B cell (primary cell): ENCODE results near the gene ESD. TPM values are rescaled to one million over a fixed set of nuclear protein-coding genes. Genes with fewer than 3 reads are reported as not detected.

Source experiments
- ATAC-seq: fragments of 200-7000 bp; cut with Tn5 transposase; one replicate; pipeline ENCODE4 v1.10.0; 2021; ENCODE audit warnings: low read depth, mild to moderate bottlenecking, moderate number of reproducible peaks, moderate library complexity
- CTCF ChIA-PET: fragments of 350-600 bp; sonication (Branson Sonifier 250); formaldehyde crosslinking; loops from one replicate; lab custom pipeline; 2021; ENCODE audit warnings: antibody characterized with exemption, inconsistent platforms; lab: Charles Lee
- POLR2A ChIA-PET: fragments of 350-600 bp; sonication (Branson Sonifier 250); formaldehyde crosslinking; loops from one replicate; lab custom pipeline; 2021; ENCODE audit warnings: antibody characterized with exemption; lab: Charles Lee
- DNase-seq: peaks from one replicate; pipeline ENCODE4 v3.0.0; 2013
- H2AFZ ChIP-seq: 2 replicates; pipeline ENCODE4 v1.6.1; 2012; ENCODE audit warnings: mild to moderate bottlenecking, low read depth, low read length; ENCODE audit not compliant: insufficient read depth, poor library complexity, severe bottlenecking
- H3K27ac ChIP-seq, 2 donors: 1 replicate in 1 of 2; 2 replicates in 1 of 2; pipeline ENCODE4 v1.5.1; 2012 to 2013; ENCODE audit warnings: low read length in 2 of 2, mild to moderate bottlenecking in 2 of 2, moderate library complexity in 1 of 2
- H3K27me3 ChIP-seq, 4 experiments: fragments of 200-600 bp in 1 of 4; sonication (generic) in 1 of 4; replicated peaks in 1 of 4; 1 replicate in 2 of 4; 2 replicates in 2 of 4; pipeline versions ENCODE4 v1.6.1 to v1.7.0; 2013 to 2016; ENCODE audit warnings: low read length in 3 of 4, mild to moderate bottlenecking in 2 of 4, mixed read lengths in 1 of 4, moderate library complexity in 1 of 4; ENCODE audit not compliant: insufficient read depth in 4 of 4, control insufficient read depth in 3 of 4; ENCODE audit errors: control extremely low read depth in 1 of 4
- H3K36me3 ChIP-seq, 2 experiments: replicated peaks in 1 of 2; 1 replicate in 1 of 2; 2 replicates in 1 of 2; pipeline versions ENCODE4 v1.6.1 to v1.7.1; 2013; ENCODE audit warnings: low read length in 1 of 2; ENCODE audit not compliant: insufficient read depth in 2 of 2, control insufficient read depth in 1 of 2; ENCODE audit errors: control extremely low read depth in 1 of 2, extremely low read depth in 1 of 2
- H3K4me1 ChIP-seq, 2 donors: fragments of 200-600 bp in 1 of 2; sonication (generic) in 1 of 2; 1 replicate in 1 of 2; 2 replicates in 1 of 2; pipeline versions ENCODE4 v1.5.1 to v1.6.1; 2013 to 2017; ENCODE audit warnings: low read length in 2 of 2; ENCODE audit not compliant: control insufficient read depth in 2 of 2, insufficient read depth in 2 of 2
- H3K4me2 ChIP-seq: replicated peaks from 2 replicates; pipeline ENCODE3; 2012; ENCODE audit warnings: mild to moderate bottlenecking, low read depth, low read length; ENCODE audit not compliant: poor library complexity, severe bottlenecking
- H3K4me3 ChIP-seq, 5 experiments: fragments of 200-600 bp in 1 of 5; sonication (generic) in 1 of 5; 1 replicate in 3 of 5; 2 replicates in 2 of 5; pipeline versions ENCODE4 v1.5.1 to v1.7.0; 2011 to 2016; ENCODE audit warnings: low read length in 4 of 5, mild to moderate bottlenecking in 4 of 5, low read depth in 2 of 5, control low read depth in 1 of 5, moderate library complexity in 1 of 5; ENCODE audit not compliant: insufficient read depth in 1 of 5; ENCODE audit errors: control extremely low read depth in 1 of 5, extremely low read depth in 1 of 5
- H3K79me2 ChIP-seq: fragments of 200-600 bp; sonication (generic); one replicate; pipeline ENCODE4 v1.6.0; 2016; ENCODE audit warnings: low read length; ENCODE audit not compliant: control insufficient read depth, insufficient read depth
- H3K9ac ChIP-seq: fragments of 200-600 bp; sonication (generic); 2 replicates; pipeline ENCODE4 v1.6.1; 2017; ENCODE audit warnings: mild to moderate bottlenecking, low read length, moderate library complexity
- H3K9me3 ChIP-seq, 3 donors: one replicate each; pipeline versions ENCODE4 v1.6.1 to v1.7.1; 2013; ENCODE audit warnings: low read length in 2 of 3; ENCODE audit not compliant: control insufficient read depth in 2 of 3, insufficient read depth in 1 of 3; ENCODE audit errors: control extremely low read depth in 1 of 3
- H4K20me1 ChIP-seq: 2 replicates; pipeline ENCODE4 v1.6.0; 2012; ENCODE audit warnings: mild to moderate bottlenecking, low read length; ENCODE audit not compliant: insufficient read depth, control insufficient read depth, poor library complexity, severe bottlenecking
- H3K27ac Mint-ChIP-seq: one replicate; pipeline ENCODE4 v1.8.0; 2021; ENCODE audit warnings: mixed read lengths
- H3K27me3 Mint-ChIP-seq: one replicate; pipeline ENCODE4 v1.8.0; 2021; ENCODE audit warnings: mixed read lengths
- H3K4me1 Mint-ChIP-seq: one replicate; pipeline ENCODE4 v1.8.0; 2021; ENCODE audit warnings: mixed read lengths
- H3K4me3 Mint-ChIP-seq: one replicate; pipeline ENCODE4 v1.8.0; 2021; ENCODE audit warnings: mixed read lengths
- H3K9me3 Mint-ChIP-seq: one replicate; pipeline ENCODE4 v1.8.0; 2022; ENCODE audit warnings: mixed read lengths; ENCODE audit not compliant: insufficient read depth
- EZH2 ChIP-seq: IDR thresholded peaks from 2 replicates; pipeline ENCODE4 v1.6.1; 2012; ENCODE audit warnings: borderline replicate concordance, low read depth, mild to moderate bottlenecking, moderate library complexity, low read length; ENCODE audit not compliant: insufficient read depth, poor library complexity, severe bottlenecking
- WGBS: methylation state at CpG from one replicate; pipeline ENCODE4 v1.1.5; 2013; ENCODE audit warnings: missing lambda C conversion rate; ENCODE audit not compliant: insufficient coverage; 5-methylcytosine and 5-hydroxymethylcytosine counted together
- intact Hi-C: fragments of 100-400 bp; cut with micrococcal nuclease; formaldehyde crosslinking; loops from one replicate; pipeline ENCODE4 v1.10.0; 2022
- polyA minus RNA-seq: library from RNA; depleted of rRNA, polyadenylated mRNA; stranded (reverse); fragments of >200 nt; gene quantifications from 2 replicates; pipeline ENCODE4 v1.2.3, GENCODE V29; 2012
- polyA plus RNA-seq: library from polyadenylated mRNA; depleted of rRNA; stranded (reverse); fragments of >200 nt; gene quantifications from 2 replicates; pipeline ENCODE4 v1.2.3, GENCODE V29; 2012
- total RNA-seq, 2 donors: library from RNA; stranded (reverse); fragments of 120-200 nt in 1 of 2; gene quantifications; 1 replicate in 1 of 2; 2 replicates in 1 of 2; pipeline versions ENCODE4 v1.2.3 to v1.2.4, GENCODE V29; 2013 to 2022
- TF ChIP-seq, protein P1 (sequence below): fragments of 200-600 bp; IDR thresholded peaks from one replicate; pipeline ENCODE4 v1.8.0; 2022; ENCODE audit warnings: antibody characterized with exemption, mild to moderate bottlenecking

Gene ESD, protein sequence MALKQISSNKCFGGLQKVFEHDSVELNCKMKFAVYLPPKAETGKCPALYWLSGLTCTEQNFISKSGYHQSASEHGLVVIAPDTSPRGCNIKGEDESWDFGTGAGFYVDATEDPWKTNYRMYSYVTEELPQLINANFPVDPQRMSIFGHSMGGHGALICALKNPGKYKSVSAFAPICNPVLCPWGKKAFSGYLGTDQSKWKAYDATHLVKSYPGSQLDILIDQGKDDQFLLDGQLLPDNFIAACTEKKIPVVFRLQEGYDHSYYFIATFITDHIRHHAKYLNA
- total RNA-seq (52.9 and 53.4 TPM in 2 replicates), polyA plus RNA-seq (25.8 and 29.9 TPM in 2 replicates), polyA minus RNA-seq (15.1 and 19.5 TPM in 2 replicates)
- 74.1 TPM for total RNA-seq (2013)

DNA sequence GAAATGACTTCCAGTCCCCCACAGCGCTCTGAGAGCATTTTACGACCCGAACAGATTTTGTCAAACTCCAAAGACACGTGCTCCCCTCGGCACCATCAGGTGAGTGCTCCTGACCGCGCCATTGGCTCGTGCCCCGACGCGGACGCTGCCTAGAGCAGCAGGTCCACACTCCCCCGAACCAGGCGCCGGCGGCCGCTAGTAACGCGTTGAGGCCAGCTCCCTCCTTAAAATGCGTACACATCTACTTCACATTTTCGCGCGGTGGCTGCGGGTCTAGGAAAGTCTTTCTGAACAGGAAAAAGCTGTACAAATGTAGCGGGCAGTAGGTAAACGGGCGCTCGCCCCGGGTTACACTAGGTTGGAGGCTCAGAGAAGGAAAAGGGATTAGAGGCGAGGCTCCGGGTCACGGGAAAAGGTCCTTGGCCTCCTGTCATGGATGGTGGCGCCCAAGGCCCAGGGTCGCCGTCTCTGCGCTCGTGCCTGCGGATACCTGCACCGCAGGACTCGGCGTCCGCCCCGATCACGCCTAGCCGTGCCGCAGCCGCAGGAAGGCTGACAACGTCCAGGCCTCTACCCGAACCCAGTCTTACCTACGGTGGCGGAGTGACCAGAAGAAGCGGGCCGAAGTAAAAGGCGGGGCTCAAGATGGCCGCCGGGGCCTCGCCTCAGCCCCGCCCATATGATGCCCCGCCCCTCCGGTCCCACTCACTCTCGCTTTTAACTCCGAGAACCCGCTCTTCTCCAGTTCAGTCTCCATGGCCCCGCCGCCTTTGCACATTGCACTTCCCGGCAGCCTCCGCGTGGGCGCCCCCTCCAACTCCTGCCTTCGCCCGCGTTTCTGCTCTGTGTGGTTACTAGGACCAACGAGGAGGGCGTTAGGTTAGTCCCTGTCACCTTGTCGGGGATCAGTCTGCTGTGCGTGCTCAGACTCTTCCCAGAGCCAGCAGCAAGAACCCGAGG lies at the start of gene ESD:
Gene ESD, minus strand, starts transcription at position 647 of the 960 bp plus-strand sequence. CDS start 5,748 bp downstream, outside the sequence.
- no peaks in the 10 kb centered on the region for H3K27me3 ChIP-seq
- peak within 1 kb of the TSS; percentile 95 for H3K9ac ChIP-seq
- H3K27ac ChIP-seq: peak within 1 kb of the TSS; percentile 78 to 89
- ChIA-PET POLR2A (no interaction called here), CTCF (interaction anchor here (1.2 kb wide), 1 partner anchor 245 kb away, joined by 6 read pairs; no protein-coding TSS in a partner anchor)
- DNase-seq (peak; percentile 89), ATAC-seq (peak; percentile 93)
- H2AFZ ChIP-seq: peak within 1 kb of the TSS; percentile 100
- peak within 1 kb of the TSS; percentile 56 to 99 (median 77) for H3K4me3 ChIP-seq
- H4K20me1 ChIP-seq: no peaks in the 10 kb centered on the region
- H3K27ac Mint-ChIP-seq: peak within 1 kb of the TSS; percentile 93
- intact Hi-C loops: loop anchor here (2.0 to 10.0 kb wide), 6 partner anchors 244 to 1882 kb away; partner anchors contain the start of genes LCP1, LRCH1, MED4 and ZC3H13
- H3K36me3 ChIP-seq: no peaks in the 10 kb centered on the region
- TF ChIP-seq, protein P1, sequence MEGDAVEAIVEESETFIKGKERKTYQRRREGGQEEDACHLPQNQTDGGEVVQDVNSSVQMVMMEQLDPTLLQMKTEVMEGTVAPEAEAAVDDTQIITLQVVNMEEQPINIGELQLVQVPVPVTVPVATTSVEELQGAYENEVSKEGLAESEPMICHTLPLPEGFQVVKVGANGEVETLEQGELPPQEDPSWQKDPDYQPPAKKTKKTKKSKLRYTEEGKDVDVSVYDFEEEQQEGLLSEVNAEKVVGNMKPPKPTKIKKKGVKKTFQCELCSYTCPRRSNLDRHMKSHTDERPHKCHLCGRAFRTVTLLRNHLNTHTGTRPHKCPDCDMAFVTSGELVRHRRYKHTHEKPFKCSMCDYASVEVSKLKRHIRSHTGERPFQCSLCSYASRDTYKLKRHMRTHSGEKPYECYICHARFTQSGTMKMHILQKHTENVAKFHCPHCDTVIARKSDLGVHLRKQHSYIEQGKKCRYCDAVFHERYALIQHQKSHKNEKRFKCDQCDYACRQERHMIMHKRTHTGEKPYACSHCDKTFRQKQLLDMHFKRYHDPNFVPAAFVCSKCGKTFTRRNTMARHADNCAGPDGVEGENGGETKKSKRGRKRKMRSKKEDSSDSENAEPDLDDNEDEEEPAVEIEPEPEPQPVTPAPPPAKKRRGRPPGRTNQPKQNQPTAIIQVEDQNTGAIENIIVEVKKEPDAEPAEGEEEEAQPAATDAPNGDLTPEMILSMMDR: no peak
- no peak for TF ChIP-seq EZH2
- H3K9me3 ChIP-seq: no peaks in the 10 kb centered on the region
- peak within 1 kb of the TSS; percentile 90 for H3K4me3 Mint-ChIP-seq
- no peaks in the 10 kb centered on the region for H3K9me3 Mint-ChIP-seq
- peaks cover 27% of the 10 kb centered on the region for H3K79me2 ChIP-seq
- peaks cover 16 to 18% of the 10 kb centered on the region in 2 donors for H3K4me1 ChIP-seq
- H3K27me3 Mint-ChIP-seq: no peaks in the 10 kb centered on the region
- under 1% methylated on average over 70 of the region's 77 CpGs for WGBS
- peaks cover 30% of the 10 kb centered on the region for H3K4me1 Mint-ChIP-seq
- H3K4me2 ChIP-seq: peak within 1 kb of the TSS; percentile 89
